K562 (cell line): ENCODE results near the gene TRIM36. TPM values are rescaled to one million over a fixed set of nuclear protein-coding genes. Genes with fewer than 3 reads are reported as not detected.

Experiments used
- ATAC-seq: fragments of 200-7000 bp; cut with Tn5 transposase; 3 replicates; pipeline ENCODE4 v1.9.1; 2020; ENCODE audit warnings: moderate library complexity
- BruUV-seq: library from RNA; stranded (reverse); fragments of 400-500 nt; replicated peaks from 2 replicates; lab custom pipeline; 2021; lab: Mats Ljungman, UMichigan
- CTCF ChIA-PET: fragments of 300-600 bp; formaldehyde crosslinking; extraction: SDS; loops from one replicate; lab custom pipeline; 2021; ENCODE audit warnings: low intra/inter-chr PET ratio; lab: Yijun Ruan, JAX
- POLR2A ChIA-PET: fragments of 300-600, 350-650 bp; sonication (Branson Sonifier 250); formaldehyde crosslinking; extraction: SDS; loops from one replicate; lab custom pipeline; 2021; ENCODE audit warnings: antibody characterized with exemption, inconsistent platforms; lab: Yijun Ruan, JAX
- DNase-seq, 4 experiments: peaks; one replicate each; pipeline versions ENCODE4 v3.0.0 to v3.0.0-alpha.2; 2011 to 2018; ENCODE audit warnings: low spot score in 3 of 4, mixed read lengths in 3 of 4; ENCODE audit errors: extremely low read depth in 1 of 4
- FAIRE-seq: peaks from 2 replicates; lab custom pipeline; 2011; peaks lifted over from hg19 to GRCh38; lab: Jason Lieb, UNC
- H2AFZ ChIP-seq: 2 replicates; pipeline ENCODE4 v1.6.0; 2011; ENCODE audit warnings: low read depth, low read length, control low read depth, inconsistent platforms
- H3K27ac ChIP-seq: fragments of 200-600 bp; 3 replicates; pipeline ENCODE4 v1.8.0; 2011; ENCODE audit warnings: low read depth, mild to moderate bottlenecking, control low read depth, inconsistent platforms, low read length, moderate library complexity, mixed read lengths; ENCODE audit errors: extremely low read depth
- H3K27me3 ChIP-seq, 2 experiments: fragments of 300-600 bp in 1 of 2; 2 replicates in 1 of 2; 3 replicates in 1 of 2; pipeline versions ENCODE4 v1.6.0 to v1.8.0; 2011; ENCODE audit warnings: inconsistent platforms in 2 of 2, low read length in 2 of 2, mild to moderate bottlenecking in 1 of 2, mixed read lengths in 1 of 2, moderate library complexity in 1 of 2; ENCODE audit not compliant: control insufficient read depth in 2 of 2, insufficient read depth in 2 of 2
- H3K36me3 ChIP-seq: fragments of 300-600 bp; 3 replicates; pipeline ENCODE4 v1.8.0; 2011; ENCODE audit warnings: mild to moderate bottlenecking, low read length, inconsistent platforms; ENCODE audit not compliant: control insufficient read depth, insufficient read depth
- H3K4me1 ChIP-seq, 2 experiments: fragments of 200-600 bp in 1 of 2; replicated peaks in 1 of 2; 2 replicates in 1 of 2; 3 replicates in 1 of 2; pipeline versions ENCODE4 v1.5.1 to v1.8.0; 2011; ENCODE audit warnings: inconsistent platforms in 2 of 2, low read length in 2 of 2, mild to moderate bottlenecking in 1 of 2, mixed read lengths in 1 of 2, moderate library complexity in 1 of 2; ENCODE audit not compliant: control insufficient read depth in 2 of 2, insufficient read depth in 2 of 2
- H3K4me2 ChIP-seq: 2 replicates; pipeline ENCODE4 v1.6.1; 2011; ENCODE audit warnings: low read length, control low read depth, inconsistent platforms, mixed read lengths; ENCODE audit not compliant: insufficient read depth
- H3K4me3 ChIP-seq: fragments of 200-600 bp; sonication (generic), shearing (Covaris generic); 2 replicates; pipeline ENCODE4 v1.5.1; 2016; ENCODE audit warnings: control low read depth, inconsistent platforms
- H3K79me2 ChIP-seq: fragments of 200-600 bp; 3 replicates; pipeline ENCODE4 v1.8.0; 2011; ENCODE audit warnings: low read length, inconsistent platforms; ENCODE audit not compliant: control insufficient read depth, insufficient read depth
- H3K9ac ChIP-seq, 2 experiments: 2 replicates each; pipeline versions ENCODE4 v1.6.0 to v1.6.1; 2011; ENCODE audit warnings: low read depth in 2 of 2, low read length in 2 of 2, control low read depth in 1 of 2, inconsistent platforms in 1 of 2, mild to moderate bottlenecking in 1 of 2, mixed read lengths in 1 of 2; ENCODE audit not compliant: insufficient read depth in 1 of 2
- H3K9me1 ChIP-seq: one replicate; pipeline ENCODE4 v1.6.0; 2011; ENCODE audit warnings: inconsistent platforms, mild to moderate bottlenecking, low read length, moderate library complexity; ENCODE audit not compliant: control insufficient read depth, insufficient read depth
- H3K9me3 ChIP-seq: replicated peaks from 2 replicates; pipeline ENCODE4 v1.5.1; 2011; ENCODE audit warnings: low read depth, low read length, inconsistent platforms; ENCODE audit not compliant: control insufficient read depth, insufficient read depth
- H4K20me1 ChIP-seq: replicated peaks from 2 replicates; pipeline ENCODE4 v1.6.1; 2011; ENCODE audit warnings: low read length, inconsistent platforms, mixed read lengths; ENCODE audit not compliant: control insufficient read depth, insufficient read depth
- GABPB2 ChIP-seq: fragments of 250-450 bp; sonication (Bioruptor Pico); conservative IDR thresholded peaks from 2 replicates; pipeline ENCODE4 v1.5.1; 2021; ENCODE audit warnings: mild to moderate bottlenecking
- MGA ChIP-seq: fragments of 450-650 bp; IDR thresholded peaks from 2 replicates; pipeline ENCODE4 v1.6.1; 2016; ENCODE audit warnings: mild to moderate bottlenecking, moderate library complexity
- NR2C1 ChIP-seq, 2 experiments: fragments of 450-650 bp; IDR thresholded peaks; 2 replicates each; pipeline ENCODE4 v1.6.1; 2017; ENCODE audit warnings: mild to moderate bottlenecking in 2 of 2, antibody characterized with exemption in 1 of 2, inconsistent platforms in 1 of 2, missing compliant biosample characterization in 1 of 2, missing genetic modification characterization in 1 of 2
- ZNF511 ChIP-seq: sonication (generic); formaldehyde crosslinking; IDR thresholded peaks from 2 replicates; pipeline ENCODE4 v1.8.0; 2022; ENCODE audit warnings: mild to moderate bottlenecking, missing genetic modification reagents
- WGBS: fragments of 100-300 bp; shearing (Covaris generic); methylation state at CpG from one replicate; pipeline ENCODE4 v1.1.6; 2016; ENCODE audit warnings: low coverage, mixed read lengths; ENCODE audit not compliant: insufficient coverage; ENCODE audit errors: missing lambda C conversion rate; 5-methylcytosine and 5-hydroxymethylcytosine counted together
- in situ Hi-C: fragments of 300-500 bp; cut with MboI; formaldehyde crosslinking; loops from 4 replicates; pipeline ENCODE4 v1.15.0; 2018; ENCODE audit warnings: inconsistent platforms, mixed read lengths
- intact Hi-C: fragments of 100-400 bp; cut with micrococcal nuclease; formaldehyde crosslinking; loops from 2 replicates; pipeline ENCODE4 v1.14.2; 2022
- polyA plus RNA-seq, 8 experiments: library from polyadenylated mRNA; depleted of rRNA in 4 of 8; stranded (reverse) in 5 of 8; unstranded in 3 of 8; fragments of >200 nt; fragmentation: Nextera tagmentation in 2 of 8; fragmentation: Illumina TruSeq in 1 of 8; extraction: Ambion mirVana in 2 of 8; extraction: Trizol in 1 of 8; gene quantifications; 2 replicates each; pipeline versions ENCODE4 v1.2.1 to v1.2.3, GENCODE V29; 2011 to 2014; ENCODE audit warnings: inconsistent platforms in 1 of 8, missing spikeins in 1 of 8
- total RNA-seq, 7 experiments: library from RNA; depleted of rRNA in 6 of 7; stranded (reverse); fragments of >200 nt in 6 of 7; fragmentation: Illumina TruSeq in 2 of 7; extraction: Trizol in 2 of 7; gene quantifications; 2 replicates each; pipeline versions ENCODE4 v1.2.1 to v1.2.3, GENCODE V29; 2011 to 2021; ENCODE audit warnings: low replicate concordance in 1 of 7

The TRIM36 gene
- total and polyA plus RNA-seq, 9 of the 15 experiments (the other 6 are each of a cell fraction or from before 2014, with no cell fraction given), result 0.10 to 0.71 (median 0.31) TPM

DNA sequence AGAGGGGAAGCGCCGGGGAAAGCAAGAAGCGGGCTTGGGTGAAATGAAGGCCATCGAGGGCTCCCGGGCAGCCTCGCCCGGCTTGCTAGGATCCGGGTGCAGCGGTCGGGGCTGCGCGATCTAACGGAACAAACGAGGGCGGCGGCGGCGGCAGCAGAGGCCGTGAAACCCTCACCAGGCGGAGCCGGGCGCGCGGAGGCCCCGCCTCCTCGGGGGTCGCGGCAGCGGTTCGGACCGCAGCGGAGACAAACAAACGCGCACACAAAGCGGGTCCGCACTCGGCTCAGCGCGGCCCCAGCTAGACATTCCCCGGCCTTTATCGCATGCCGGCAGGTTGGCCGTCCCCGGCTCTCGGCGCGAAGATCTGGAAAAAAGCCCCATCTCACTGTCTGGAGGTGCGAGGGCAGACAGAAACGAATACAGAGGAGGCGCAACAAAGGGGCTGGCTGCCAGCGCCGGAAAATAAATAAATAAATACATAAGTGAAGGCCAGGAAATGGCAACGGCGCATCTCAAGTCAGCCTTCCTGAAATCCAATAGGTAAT is 10.5 kb upstream of the TRIM36 start (continued):
- TF ChIP-seq NR2C1 (IDR thresholded peaks at IDR 0.05) (no peak), NR2C1 (tag; IDR thresholded peaks at IDR 0.05) (no peak)

DNA sequence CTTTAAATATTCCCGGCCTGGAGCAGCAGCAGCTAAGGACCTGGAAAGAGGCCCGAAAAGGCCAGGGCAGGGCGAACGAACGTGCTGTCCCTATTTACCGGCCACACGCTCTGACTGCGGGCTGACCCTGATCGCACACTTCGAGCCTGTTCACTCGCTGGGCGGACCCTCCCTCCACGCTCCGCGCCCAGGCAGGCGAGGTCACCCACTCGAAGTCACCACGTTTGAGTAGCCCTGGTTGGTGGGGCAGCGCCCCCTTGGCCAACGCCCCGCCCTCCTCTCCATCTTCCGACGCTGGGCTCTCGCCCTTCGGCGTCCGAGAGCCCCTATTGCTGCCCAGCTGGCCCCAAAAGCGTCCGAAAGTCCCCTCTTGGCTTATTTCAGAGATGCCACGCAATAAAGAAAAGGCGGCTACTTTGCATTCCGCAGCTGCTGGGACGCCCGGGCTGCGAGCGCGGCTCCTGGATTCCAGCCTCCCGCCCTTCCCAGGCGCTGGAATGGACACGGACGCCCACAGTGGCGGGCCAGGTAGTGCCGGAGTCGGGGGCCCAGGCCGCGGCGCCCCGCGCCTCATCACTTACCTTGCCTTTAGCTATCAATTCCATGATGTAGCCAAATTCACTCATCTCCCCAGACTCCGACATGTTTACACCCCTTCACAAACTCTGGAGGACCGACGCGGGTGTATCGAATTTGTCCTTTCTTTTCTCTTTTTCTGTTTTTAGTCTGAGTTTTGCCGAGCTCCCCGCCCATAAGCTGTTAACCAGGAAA is 9.9 kb upstream of the TRIM36 start:
- no peaks in the 10 kb centered on the region for H3K9me3 ChIP-seq
- no peak overlapping the region for H3K4me3 ChIP-seq
- no peak overlapping the region for H3K9ac ChIP-seq
- peaks cover 0 to 15% of the 10 kb centered on the region in 2 experiments; a peak in 3 of 5 replicates for H3K4me1 ChIP-seq
- H3K4me2 ChIP-seq, result no peak overlapping the region
- ChIA-PET POLR2A (no interaction called here), CTCF (no interaction called here)
- H3K27ac ChIP-seq, result no peak overlapping the region
- in situ Hi-C loops, result no loop called here
- ATAC-seq (no peak), DNase-seq (no peak), FAIRE-seq (no peak)
- WGBS, result 33% methylated on average over 46 of the region's 56 CpGs
- intact Hi-C loops, result no loop called here
- no peaks in the 10 kb centered on the region for H4K20me1 ChIP-seq
- peaks cover 16 to 32% of the 10 kb centered on the region in 2 experiments for H3K27me3 ChIP-seq
- no peaks in the 10 kb centered on the region for H3K9me1 ChIP-seq
- no peaks in the 10 kb centered on the region for H3K36me3 ChIP-seq
- BruUV-seq, result no TSS peak
- no peaks in the 10 kb centered on the region for H3K79me2 ChIP-seq
- no peak overlapping the region for H2AFZ ChIP-seq
- TF ChIP-seq GABPB2 (no peak), MGA (no peak), ZNF511 (no peak)
